ENCODE measurements around the gene LGALS4.

DNA sequence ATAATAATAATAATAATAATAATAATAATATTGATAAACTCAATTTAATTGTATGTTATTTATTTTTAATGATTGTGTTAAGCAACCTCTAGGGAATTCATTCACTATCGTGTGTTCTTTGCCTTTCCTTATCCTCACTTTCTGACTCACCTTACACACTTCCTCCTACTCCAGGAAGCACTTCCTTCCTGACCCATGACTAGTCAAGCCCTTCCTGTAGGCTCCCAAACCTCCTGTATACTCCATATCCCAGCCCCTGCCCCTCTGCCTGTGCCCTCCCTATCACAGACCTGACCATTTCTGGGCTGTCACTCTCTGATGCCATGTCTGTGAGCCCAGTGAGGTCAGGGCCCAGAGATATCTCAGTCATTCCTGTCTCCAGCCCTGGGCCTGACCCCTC, 7.6 kb downstream of the LGALS4 start:
- TF ChIP-seq, protein P1, sequence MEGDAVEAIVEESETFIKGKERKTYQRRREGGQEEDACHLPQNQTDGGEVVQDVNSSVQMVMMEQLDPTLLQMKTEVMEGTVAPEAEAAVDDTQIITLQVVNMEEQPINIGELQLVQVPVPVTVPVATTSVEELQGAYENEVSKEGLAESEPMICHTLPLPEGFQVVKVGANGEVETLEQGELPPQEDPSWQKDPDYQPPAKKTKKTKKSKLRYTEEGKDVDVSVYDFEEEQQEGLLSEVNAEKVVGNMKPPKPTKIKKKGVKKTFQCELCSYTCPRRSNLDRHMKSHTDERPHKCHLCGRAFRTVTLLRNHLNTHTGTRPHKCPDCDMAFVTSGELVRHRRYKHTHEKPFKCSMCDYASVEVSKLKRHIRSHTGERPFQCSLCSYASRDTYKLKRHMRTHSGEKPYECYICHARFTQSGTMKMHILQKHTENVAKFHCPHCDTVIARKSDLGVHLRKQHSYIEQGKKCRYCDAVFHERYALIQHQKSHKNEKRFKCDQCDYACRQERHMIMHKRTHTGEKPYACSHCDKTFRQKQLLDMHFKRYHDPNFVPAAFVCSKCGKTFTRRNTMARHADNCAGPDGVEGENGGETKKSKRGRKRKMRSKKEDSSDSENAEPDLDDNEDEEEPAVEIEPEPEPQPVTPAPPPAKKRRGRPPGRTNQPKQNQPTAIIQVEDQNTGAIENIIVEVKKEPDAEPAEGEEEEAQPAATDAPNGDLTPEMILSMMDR (conservative IDR thresholded peaks at IDR 0.05; ENCODE audit: low read length), result no peak
- no peak for TF ChIP-seq EZH2phosphoT487 (IDR thresholded peaks at IDR 0.05; ENCODE audit: borderline replicate concordance, low read depth, low read length)
